AG09319 (cell line): Measurements from ENCODE around the gene N4BP2L2.

Source experiments
- DNase-seq: peaks from one replicate; pipeline ENCODE4 v3.0.0-alpha.2; 2010; ENCODE audit warnings: low read depth; ENCODE audit errors: extremely low read depth
- CTCF ChIP-seq: IDR thresholded peaks from 2 replicates; pipeline ENCODE4 v1.5.1; 2011; ENCODE audit warnings: low read depth, mild to moderate bottlenecking, inconsistent platforms, low read length, moderate library complexity

Gene N4BP2L2

GRCh38 chr13:32476892-32477291, 61.7 kb downstream of the N4BP2L2 start:
- no peak for DNase-seq
- TF ChIP-seq CTCF = no peak

DNA sequence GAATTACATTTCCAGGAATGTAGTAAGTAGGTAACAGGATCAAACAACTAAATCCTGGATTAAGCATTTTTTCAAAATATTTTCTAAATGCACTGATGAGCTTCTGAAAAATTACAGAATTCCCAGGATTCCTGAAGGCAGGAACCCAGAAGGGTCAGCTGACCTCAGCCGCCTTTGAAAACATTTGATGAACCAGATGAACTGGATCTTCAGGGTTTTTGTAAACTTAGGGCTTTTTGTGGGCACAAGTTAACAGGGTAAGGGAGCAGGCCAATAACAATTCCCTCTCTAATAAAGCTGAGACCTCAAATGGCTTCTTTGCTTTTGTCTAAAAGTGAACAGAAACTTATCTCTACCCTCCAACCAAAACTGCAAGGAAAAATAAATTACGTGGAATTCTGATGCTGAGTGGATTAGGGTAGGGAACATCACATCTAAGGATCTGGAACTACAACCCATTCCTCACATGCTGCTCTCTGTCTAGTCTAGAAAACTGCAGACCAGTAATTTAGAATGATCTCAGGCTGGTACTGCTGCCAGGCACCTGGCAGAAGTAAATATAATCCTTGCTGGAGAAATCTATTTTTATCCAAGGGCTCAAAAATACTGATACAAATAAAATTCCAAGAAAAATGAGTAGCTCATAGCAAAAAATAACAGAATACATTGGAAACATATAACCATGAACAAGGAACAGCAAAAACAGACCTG, 62.4 kb downstream of the N4BP2L2 start:
- TF ChIP-seq CTCF = no peak
- no peak for DNase-seq

DNA sequence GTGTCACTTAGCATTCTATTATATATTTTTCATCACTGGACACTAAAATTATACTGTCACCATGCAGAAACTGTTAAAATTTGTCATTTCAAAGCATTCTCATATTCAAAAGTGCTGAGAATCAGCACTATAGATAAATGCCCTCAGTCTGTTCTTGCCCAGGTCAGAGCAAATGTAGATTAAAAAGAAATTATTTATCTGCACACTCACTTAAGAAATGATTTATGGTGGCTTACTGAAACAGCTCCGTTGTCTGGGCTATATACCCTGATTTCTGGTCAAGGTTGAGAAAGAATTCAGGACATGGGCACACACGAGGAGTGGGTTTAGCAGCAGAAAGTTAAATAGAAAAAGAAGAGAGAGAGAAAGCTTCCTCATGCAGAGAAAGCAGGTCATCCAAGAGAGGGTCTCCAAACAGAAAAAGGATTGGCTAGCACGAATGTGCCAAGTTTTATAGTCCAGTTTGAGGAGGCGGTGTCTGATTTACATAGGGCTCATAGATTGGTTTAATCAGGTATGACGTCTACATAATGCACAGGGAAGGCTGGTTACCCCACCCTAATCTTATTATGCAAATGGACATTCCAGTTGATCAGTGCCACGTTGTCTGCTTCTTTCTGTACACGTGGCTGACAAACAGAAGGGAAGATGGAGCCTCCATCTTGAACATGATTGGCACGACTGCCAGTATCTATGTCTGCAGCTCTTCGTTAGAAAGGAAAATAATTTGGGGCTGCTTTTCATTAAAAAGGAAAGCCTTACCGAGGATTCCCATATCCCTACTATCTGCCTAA, 63.4 kb downstream of the N4BP2L2 start:
- no peak for TF ChIP-seq CTCF

GRCh38 chr13:32473650-32474049, 64.9 kb downstream of the N4BP2L2 start:
- no peak for DNase-seq
- TF ChIP-seq CTCF = no peak

More for the DNA sequence above, 63.4 kb downstream of the N4BP2L2 start:
- DNase-seq = no peak

DNA sequence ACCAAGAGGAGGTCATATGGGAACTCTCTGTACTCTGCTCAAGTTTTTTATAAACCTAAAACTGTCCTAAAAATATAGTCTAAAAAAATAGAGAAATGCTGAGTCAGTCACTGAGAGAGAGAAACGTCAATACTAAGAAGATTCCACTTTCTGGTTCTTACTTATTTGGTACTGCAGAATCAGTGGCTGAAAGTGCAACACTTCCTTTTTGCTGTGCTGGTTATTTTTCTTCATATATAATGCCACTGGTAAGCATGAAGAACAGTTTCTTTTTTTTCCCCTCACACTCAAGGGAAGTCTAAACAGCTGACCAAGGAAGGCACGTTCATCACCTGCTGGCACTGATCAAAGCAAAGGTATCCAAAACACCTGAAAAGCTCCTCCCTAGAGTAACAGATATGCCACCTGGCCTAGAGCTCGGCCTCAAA, 66.4 kb downstream of the N4BP2L2 start:
- TF ChIP-seq CTCF = no peak
- no peak for DNase-seq

GRCh38 chr13:32471187-32471922, 67.2 kb downstream of the N4BP2L2 start:
- no peak for TF ChIP-seq CTCF
- DNase-seq = no peak
